Measurements from ENCODE around the gene C11orf86.

Gene C11orf86

GRCh38 chr11:67024410-67024809 lies 49.3 kb downstream of the C11orf86 start:
- ChIA-PET POLR2A (interaction anchor here (1.3 kb wide), 1 partner anchor 8 kb away, joined by 4 read pairs; no protein-coding TSS in a partner anchor), CTCF (interaction anchor here (1.8 kb wide), 1 partner anchor 9 kb away, joined by 6 read pairs; no protein-coding TSS in a partner anchor)
- DNase-seq (ENCODE audit: low read depth, low spot score): no peak
- H3K4me3 ChIP-seq (ENCODE audit: low read depth, low read length): no peak overlapping the region
- no peak for TF ChIP-seq CTCF (IDR thresholded peaks at IDR 0.05; ENCODE audit: insufficient read depth, low read length, missing control alignments)

GRCh38 chr11:67024966-67025365 lies 49.9 kb downstream of the C11orf86 start:
- CTCF ChIA-PET: interaction anchor here (0.9 to 2.1 kb wide), 3 partner anchors 10 to 30 kb away, joined by 3 to 6 read pairs (median 4); no protein-coding TSS in a partner anchor
- TF ChIP-seq CTCF (IDR thresholded peaks at IDR 0.05; ENCODE audit: insufficient read depth, low read length, missing control alignments): no peak
- no peak for DNase-seq (ENCODE audit: low read depth, low spot score)
- no peak overlapping the region for H3K4me3 ChIP-seq (ENCODE audit: low read depth, low read length)
- POLR2A ChIA-PET: no interaction called here

GRCh38 chr11:67025750-67026149 lies 50.6 kb downstream of the C11orf86 start:
- DNase-seq (ENCODE audit: low read depth, low spot score): no peak
- no peak overlapping the region for H3K4me3 ChIP-seq (ENCODE audit: low read depth, low read length)
- ChIA-PET POLR2A (interaction anchor here (0.6 kb wide), 1 partner anchor 177 kb away, joined by 3 read pairs; no protein-coding TSS in a partner anchor), CTCF (interaction anchor here (0.9 to 2.1 kb wide), 3 partner anchors 11 to 29 kb away, joined by 3 to 6 read pairs (median 4); no protein-coding TSS in a partner anchor)
- TF ChIP-seq CTCF (IDR thresholded peaks at IDR 0.05; ENCODE audit: insufficient read depth, low read length, missing control alignments): no peak

All from AG04449 (cell line).